K562 (cell line): ENCODE data around the gene EPHB4. TPM values are rescaled to one million over a fixed set of nuclear protein-coding genes. Genes with fewer than 3 reads are reported as not detected.

ENCODE experiments used
- ARID1B ChIP-seq: fragments of 450-650 bp; IDR thresholded peaks from 2 replicates; pipeline ENCODE4 v1.6.1; 2016; ENCODE audit warnings: antibody characterized with exemption, mild to moderate bottlenecking, inconsistent platforms
- BCL6 ChIP-seq: fragments of 250-450 bp; sonication (Bioruptor Pico); IDR thresholded peaks from 2 replicates; pipeline ENCODE4 v1.4.0; 2020
- CGGBP1 ChIP-seq: fragments of 250-450 bp; sonication (Bioruptor Pico); IDR thresholded peaks from 2 replicates; pipeline ENCODE4 v1.9.0; 2021; ENCODE audit warnings: mild to moderate bottlenecking
- CREB1 ChIP-seq, 2 experiments: sonication (generic) in 1 of 2; formaldehyde crosslinking in 1 of 2; IDR thresholded peaks; 2 replicates each; pipeline versions ENCODE4 v1.6.1 to v1.8.0; 2012 to 2022; ENCODE audit warnings: inconsistent platforms in 1 of 2, mild to moderate bottlenecking in 1 of 2, missing genetic modification reagents in 1 of 2, moderate library complexity in 1 of 2
- CUX1 ChIP-seq: fragments of 200-800 bp; sonication (Bioruptor generic); IDR thresholded peaks from 2 replicates; pipeline ENCODE4 v1.6.1; 2016; ENCODE audit warnings: missing genetic modification characterization, missing compliant biosample characterization
- ELF2 ChIP-seq: fragments of 250-450 bp; sonication (Bioruptor Pico); IDR thresholded peaks from 2 replicates; pipeline ENCODE4 v1.5.0; 2021; ENCODE audit warnings: mild to moderate bottlenecking
- ELF4 ChIP-seq: fragments of 450-650 bp; formaldehyde crosslinking; IDR thresholded peaks from 2 replicates; pipeline ENCODE4 v1.4.0; 2022; ENCODE audit warnings: missing genetic modification characterization
- ESRRA ChIP-seq: fragments of 450-650 bp; IDR thresholded peaks from 2 replicates; pipeline ENCODE4 v1.6.1; 2014; ENCODE audit warnings: low read depth, mild to moderate bottlenecking, moderate library complexity, borderline replicate concordance
- GATA2 ChIP-seq: sonication (generic); formaldehyde crosslinking; IDR thresholded peaks from 2 replicates; pipeline ENCODE4 v1.4.0; 2020; ENCODE audit warnings: mild to moderate bottlenecking, missing genetic modification reagents
- KDM2B ChIP-seq: fragments of 250-450 bp; sonication (Bioruptor Pico); IDR thresholded peaks from 2 replicates; pipeline ENCODE4 v1.8.0; 2021; ENCODE audit warnings: mild to moderate bottlenecking, moderate library complexity
- KLF1 ChIP-seq: fragments of 450-650 bp; IDR thresholded peaks from 2 replicates; pipeline ENCODE4 v1.6.1; 2016; ENCODE audit warnings: missing genetic modification characterization, missing compliant biosample characterization
- NCOA1 ChIP-seq: fragments of 450-650 bp; IDR thresholded peaks from 2 replicates; pipeline ENCODE4 v1.6.1; 2016; ENCODE audit warnings: low read depth
- SAP30 ChIP-seq: fragments of 200-600 bp; sonication (generic); IDR thresholded peaks from 2 replicates; pipeline ENCODE4 v1.6.1; 2012; ENCODE audit warnings: borderline replicate concordance, low read depth, mild to moderate bottlenecking, moderate library complexity, low read length, control low read depth, inconsistent platforms; ENCODE audit not compliant: insufficient read depth, poor library complexity, severe bottlenecking
- SMAD4 ChIP-seq: fragments of 250-450 bp; sonication (Bioruptor Pico); conservative IDR thresholded peaks from 2 replicates; pipeline ENCODE4 v1.8.0; 2021; ENCODE audit warnings: inconsistent platforms, mild to moderate bottlenecking, moderate library complexity
- SRF ChIP-seq, 2 experiments: fragments of 250-450, 450-650 bp in 1 of 2; sonication (Bioruptor Pico) in 1 of 2; sonication (generic) in 1 of 2; formaldehyde crosslinking; IDR thresholded peaks; 2 replicates each; pipeline versions ENCODE4 v1.5.0 to v1.5.1; 2020 to 2022; ENCODE audit warnings: mild to moderate bottlenecking in 1 of 2, missing genetic modification reagents in 1 of 2
- ZNF444 ChIP-seq: fragments of 250-450 bp; sonication (Bioruptor Pico); IDR thresholded peaks from 2 replicates; pipeline ENCODE4 v1.4.0; 2020; ENCODE audit warnings: mild to moderate bottlenecking, moderate library complexity
- ZNF445 ChIP-seq: fragments of 250-450 bp; sonication (Bioruptor Pico); IDR thresholded peaks from 2 replicates; pipeline ENCODE4 v1.4.0; 2020; ENCODE audit warnings: low read depth, mild to moderate bottlenecking, moderate library complexity
- ZNF584 ChIP-seq: fragments of 200-800 bp; sonication (Bioruptor generic); IDR thresholded peaks from 2 replicates; pipeline ENCODE4 v1.6.1; 2016; ENCODE audit warnings: low read depth, mild to moderate bottlenecking, missing genetic modification characterization, missing compliant biosample characterization
- ZNF586 ChIP-seq: fragments of 450-650 bp; formaldehyde crosslinking; conservative IDR thresholded peaks from 2 replicates; pipeline ENCODE4 v1.4.0; 2020; ENCODE audit warnings: mild to moderate bottlenecking, moderate library complexity
- ZNF639 ChIP-seq, 2 experiments: fragments of 200-800 bp in 1 of 2; sonication (Bioruptor generic) in 1 of 2; sonication (generic) in 1 of 2; formaldehyde crosslinking in 1 of 2; IDR thresholded peaks in 1 of 2; conservative IDR thresholded peaks in 1 of 2; 2 replicates each; pipeline versions ENCODE4 v1.5.0 to v1.6.1; 2016 to 2020; ENCODE audit warnings: missing compliant biosample characterization in 1 of 2, missing genetic modification characterization in 1 of 2, missing genetic modification reagents in 1 of 2
- polyA plus RNA-seq, 8 experiments: library from polyadenylated mRNA; depleted of rRNA in 4 of 8; stranded (reverse) in 5 of 8; unstranded in 3 of 8; fragments of >200 nt; fragmentation: Nextera tagmentation in 2 of 8; fragmentation: Illumina TruSeq in 1 of 8; extraction: Ambion mirVana in 2 of 8; extraction: Trizol in 1 of 8; gene quantifications; 2 replicates each; pipeline versions ENCODE4 v1.2.1 to v1.2.3, GENCODE V29; 2011 to 2014; ENCODE audit warnings: inconsistent platforms in 1 of 8, missing spikeins in 1 of 8
- total RNA-seq, 7 experiments: library from RNA; depleted of rRNA in 6 of 7; stranded (reverse); fragments of >200 nt in 6 of 7; fragmentation: Illumina TruSeq in 2 of 7; extraction: Trizol in 2 of 7; gene quantifications; 2 replicates each; pipeline versions ENCODE4 v1.2.1 to v1.2.3, GENCODE V29; 2011 to 2021; ENCODE audit warnings: low replicate concordance in 1 of 7

The EPHB4 gene
- total and polyA plus RNA-seq, 9 of the 15 experiments (the other 6 are each of a cell fraction or from before 2014, with no cell fraction given), result 1.2 to 82.1 (median 37.9) TPM

GRCh38 chr7:100801833-100802568 lies 25.3 kb downstream of the EPHB4 start (continued):
- peak; percentile 82; the same call in 1 of the 2 replicates for TF ChIP-seq ZNF584 (CRISPR knock-in tag)
- TF ChIP-seq ZNF639 (CRISPR knock-in tag; conservative IDR thresholded peaks at IDR 0.05 in 1 of 2, IDR thresholded peaks at IDR 0.05 in 1 of 2), result peak in 1 of 2 experiments; percentile 56; a peak in 1 of 4 replicates
- 0 out of 2 replicates have a peak, but pooled peaks have one; percentile 28 for TF ChIP-seq CREB1 (IDR thresholded peaks at IDR 0.05)
- peak; percentile 48; the same call in 1 of the 2 replicates for TF ChIP-seq CREB1 (CRISPR knock-in tag; IDR thresholded peaks at IDR 0.05)
- peak; percentile 74 for TF ChIP-seq NCOA1
- TF ChIP-seq BCL6 (CRISPR knock-in tag), result no peak
- TF ChIP-seq ARID1B, result peak; percentile 95
- 0 out of 2 replicates have a peak, but pooled peaks have one; percentile 66 for TF ChIP-seq KDM2B (CRISPR knock-in tag)
- peak; percentile 57; the same call in 1 of the 2 replicates for TF ChIP-seq ELF4
- peak; percentile 47; the same call in 1 of the 2 replicates for TF ChIP-seq CUX1
- 0 out of 2 replicates have a peak, but pooled peaks have one; percentile 29 for TF ChIP-seq ESRRA
- TF ChIP-seq SRF (CRISPR knock-in tag; IDR thresholded peaks at IDR 0.05), result 0 out of 4 replicates have a peak, but pooled peaks of 1 of the 2 experiments have one; percentile 10
- TF ChIP-seq SAP30, result peak; percentile 48
- TF ChIP-seq CGGBP1 (CRISPR knock-in tag), result no peak
- peak; percentile 97 for TF ChIP-seq SMAD4 (CRISPR knock-in tag)
- no peak for TF ChIP-seq ELF2 (CRISPR knock-in tag)
- peak; percentile 64; the same call in 1 of the 2 replicates for TF ChIP-seq ZNF444
- 0 out of 2 replicates have a peak, but pooled peaks have one; percentile 38 for TF ChIP-seq KLF1 (tag)
- no peak for TF ChIP-seq ZNF445
- no peak for TF ChIP-seq ZNF586 (CRISPR knock-in tag)
- TF ChIP-seq GATA2 (CRISPR knock-in tag), result peak; percentile 84
